Esophagus squamous epithelium (tissue), 4 donors: ENCODE data around the gene ENOSF1.

Experiments used
- POLR2A ChIP-seq, 4 donors: fragments of 450-650 bp; IDR thresholded peaks; one replicate each; pipeline ENCODE4 v1.6.1; 2017; ENCODE audit warnings: antibody characterized with exemption in 4 of 4, mild to moderate bottlenecking in 4 of 4, moderate library complexity in 3 of 4
- TF ChIP-seq, protein P1 (sequence below), 6 experiments: fragments of 450-650 bp in 4 of 6; fragments of 200-600 bp in 2 of 6; sonication (generic) in 2 of 6; IDR thresholded peaks; one replicate each; pipeline ENCODE4 v1.5.1; 2016 to 2019; ENCODE audit warnings: antibody characterized with exemption in 6 of 6, mild to moderate bottlenecking in 4 of 6, moderate library complexity in 4 of 6

GRCh38 chr18:671405-671804, 41.0 kb downstream of the ENOSF1 start:
- TF ChIP-seq, protein P1, sequence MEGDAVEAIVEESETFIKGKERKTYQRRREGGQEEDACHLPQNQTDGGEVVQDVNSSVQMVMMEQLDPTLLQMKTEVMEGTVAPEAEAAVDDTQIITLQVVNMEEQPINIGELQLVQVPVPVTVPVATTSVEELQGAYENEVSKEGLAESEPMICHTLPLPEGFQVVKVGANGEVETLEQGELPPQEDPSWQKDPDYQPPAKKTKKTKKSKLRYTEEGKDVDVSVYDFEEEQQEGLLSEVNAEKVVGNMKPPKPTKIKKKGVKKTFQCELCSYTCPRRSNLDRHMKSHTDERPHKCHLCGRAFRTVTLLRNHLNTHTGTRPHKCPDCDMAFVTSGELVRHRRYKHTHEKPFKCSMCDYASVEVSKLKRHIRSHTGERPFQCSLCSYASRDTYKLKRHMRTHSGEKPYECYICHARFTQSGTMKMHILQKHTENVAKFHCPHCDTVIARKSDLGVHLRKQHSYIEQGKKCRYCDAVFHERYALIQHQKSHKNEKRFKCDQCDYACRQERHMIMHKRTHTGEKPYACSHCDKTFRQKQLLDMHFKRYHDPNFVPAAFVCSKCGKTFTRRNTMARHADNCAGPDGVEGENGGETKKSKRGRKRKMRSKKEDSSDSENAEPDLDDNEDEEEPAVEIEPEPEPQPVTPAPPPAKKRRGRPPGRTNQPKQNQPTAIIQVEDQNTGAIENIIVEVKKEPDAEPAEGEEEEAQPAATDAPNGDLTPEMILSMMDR (IDR thresholded peaks at IDR 0.05) = no peak
- TF ChIP-seq POLR2A (IDR thresholded peaks at IDR 0.05) = no peak
